WTC11 (cell line): Measurements from ENCODE around the gene EP400.

Experiments
- AFF4 ChIP-seq: sonication (generic); formaldehyde crosslinking; IDR thresholded peaks from 2 replicates; pipeline ENCODE4 v1.8.1; 2023; ENCODE audit warnings: mild to moderate bottlenecking, missing genetic modification reagents, borderline replicate concordance
- ATF3 ChIP-seq: sonication (generic); formaldehyde crosslinking; conservative IDR thresholded peaks from 2 replicates; pipeline ENCODE4 v1.8.1; 2022; ENCODE audit warnings: mild to moderate bottlenecking, missing genetic modification reagents
- ATF6 ChIP-seq: sonication (generic); formaldehyde crosslinking; IDR thresholded peaks from 2 replicates; pipeline ENCODE4 v1.8.1; 2023; ENCODE audit warnings: mild to moderate bottlenecking, missing genetic modification reagents
- CREM ChIP-seq: sonication (generic); formaldehyde crosslinking; IDR thresholded peaks from 2 replicates; pipeline ENCODE4 v1.8.1; 2022; ENCODE audit warnings: mild to moderate bottlenecking, missing genetic modification reagents, moderate library complexity
- CTCF ChIP-seq: fragments of 200-600 bp; IDR thresholded peaks from 2 replicates; pipeline ENCODE4 v1.8.0; 2022; ENCODE audit warnings: antibody characterized with exemption
- ESRRA ChIP-seq: sonication (generic); formaldehyde crosslinking; IDR thresholded peaks from 2 replicates; pipeline ENCODE4 v1.8.1; 2022; ENCODE audit warnings: mild to moderate bottlenecking, missing genetic modification reagents, borderline replicate concordance
- ETV6 ChIP-seq: sonication (generic); formaldehyde crosslinking; IDR thresholded peaks from 2 replicates; pipeline ENCODE4 v1.8.1; 2022; ENCODE audit warnings: mild to moderate bottlenecking, missing genetic modification reagents
- FOXK1 ChIP-seq: sonication (generic); formaldehyde crosslinking; IDR thresholded peaks from 2 replicates; pipeline ENCODE4 v1.8.0; 2022; ENCODE audit warnings: mild to moderate bottlenecking, moderate library complexity, missing genetic modification reagents
- JUN ChIP-seq: sonication (generic); formaldehyde crosslinking; IDR thresholded peaks from 2 replicates; pipeline ENCODE4 v1.8.0; 2023; ENCODE audit warnings: mild to moderate bottlenecking, missing genetic modification reagents
- MAX ChIP-seq: sonication (generic); formaldehyde crosslinking; IDR thresholded peaks from 2 replicates; pipeline ENCODE4 v1.8.0; 2022; ENCODE audit warnings: mild to moderate bottlenecking, missing genetic modification reagents
- MYBL2 ChIP-seq: sonication (generic); formaldehyde crosslinking; IDR thresholded peaks from 2 replicates; pipeline ENCODE4 v1.8.1; 2023; ENCODE audit warnings: mild to moderate bottlenecking, moderate library complexity, missing genetic modification reagents
- NFYB ChIP-seq: sonication (generic); formaldehyde crosslinking; conservative IDR thresholded peaks from 2 replicates; pipeline ENCODE4 v1.8.0; 2022; ENCODE audit warnings: low read depth, missing genetic modification reagents
- SP1 ChIP-seq: sonication (generic); formaldehyde crosslinking; conservative IDR thresholded peaks from 2 replicates; pipeline ENCODE4 v1.8.1; 2022; ENCODE audit warnings: missing genetic modification reagents
- USF1 ChIP-seq: sonication (generic); formaldehyde crosslinking; IDR thresholded peaks from 2 replicates; pipeline ENCODE4 v1.8.0; 2022; ENCODE audit warnings: mild to moderate bottlenecking, missing genetic modification reagents

GRCh38 chr12:131902332-131903241 lies 47.2 kb upstream of the EP400 start:
- TF ChIP-seq CTCF (no peak), ATF3 (no peak), JUN (CRISPR knock-in tag) (no peak), SP1 (CRISPR knock-in tag) (no peak), CREM (CRISPR knock-in tag) (no peak), ATF6 (CRISPR knock-in tag) (no peak), NFYB (CRISPR knock-in tag) (no peak), MAX (CRISPR knock-in tag) (no peak), ESRRA (CRISPR knock-in tag) (no peak), USF1 (no peak), MYBL2 (no peak), ETV6 (CRISPR knock-in tag) (no peak), AFF4 (CRISPR knock-in tag) (no peak), FOXK1 (CRISPR knock-in tag) (no peak)
